Measurements from ENCODE around the gene ELAC2.

ELAC2 gene, protein sequence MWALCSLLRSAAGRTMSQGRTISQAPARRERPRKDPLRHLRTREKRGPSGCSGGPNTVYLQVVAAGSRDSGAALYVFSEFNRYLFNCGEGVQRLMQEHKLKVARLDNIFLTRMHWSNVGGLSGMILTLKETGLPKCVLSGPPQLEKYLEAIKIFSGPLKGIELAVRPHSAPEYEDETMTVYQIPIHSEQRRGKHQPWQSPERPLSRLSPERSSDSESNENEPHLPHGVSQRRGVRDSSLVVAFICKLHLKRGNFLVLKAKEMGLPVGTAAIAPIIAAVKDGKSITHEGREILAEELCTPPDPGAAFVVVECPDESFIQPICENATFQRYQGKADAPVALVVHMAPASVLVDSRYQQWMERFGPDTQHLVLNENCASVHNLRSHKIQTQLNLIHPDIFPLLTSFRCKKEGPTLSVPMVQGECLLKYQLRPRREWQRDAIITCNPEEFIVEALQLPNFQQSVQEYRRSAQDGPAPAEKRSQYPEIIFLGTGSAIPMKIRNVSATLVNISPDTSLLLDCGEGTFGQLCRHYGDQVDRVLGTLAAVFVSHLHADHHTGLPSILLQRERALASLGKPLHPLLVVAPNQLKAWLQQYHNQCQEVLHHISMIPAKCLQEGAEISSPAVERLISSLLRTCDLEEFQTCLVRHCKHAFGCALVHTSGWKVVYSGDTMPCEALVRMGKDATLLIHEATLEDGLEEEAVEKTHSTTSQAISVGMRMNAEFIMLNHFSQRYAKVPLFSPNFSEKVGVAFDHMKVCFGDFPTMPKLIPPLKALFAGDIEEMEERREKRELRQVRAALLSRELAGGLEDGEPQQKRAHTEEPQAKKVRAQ

DNA sequence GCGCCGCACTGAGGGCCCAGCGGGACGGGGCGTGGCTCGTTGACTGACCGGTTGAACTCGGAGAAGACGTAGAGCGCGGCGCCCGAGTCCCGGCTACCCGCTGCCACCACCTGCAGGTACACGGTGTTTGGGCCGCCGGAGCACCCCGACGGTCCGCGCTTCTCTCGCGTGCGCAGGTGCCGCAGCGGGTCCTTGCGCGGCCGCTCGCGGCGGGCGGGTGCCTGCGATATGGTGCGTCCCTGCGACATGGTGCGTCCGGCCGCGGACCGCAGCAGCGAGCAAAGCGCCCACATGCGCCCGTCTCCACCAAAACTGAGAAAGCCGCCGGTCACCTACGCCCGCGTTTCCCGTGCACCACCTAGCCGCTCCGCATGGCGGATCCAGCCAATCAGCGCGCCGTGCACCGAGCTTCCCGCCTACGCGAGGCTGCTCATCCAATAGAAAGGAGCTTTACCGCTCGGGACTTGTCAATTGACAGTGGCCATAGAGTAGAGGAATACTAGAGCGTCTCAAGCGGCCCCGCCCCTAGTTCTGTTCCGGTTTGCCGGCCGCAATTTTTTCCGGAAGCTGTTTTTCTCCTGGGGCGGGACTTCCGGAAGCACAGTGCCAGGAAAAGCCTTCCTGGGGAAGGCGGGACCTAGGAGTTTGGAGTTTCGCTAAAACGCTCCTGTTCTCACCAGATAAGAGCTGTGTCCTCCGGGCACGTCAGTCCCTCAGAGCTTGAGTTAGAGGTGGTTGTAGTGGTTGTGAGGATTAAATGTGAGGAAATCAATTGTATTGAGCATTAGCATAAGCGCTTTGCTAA, at the start of gene ELAC2:
Gene ELAC2 (minus strand): TSS at position 373 of the 805 bp plus-strand sequence. CDS start 80 bp downstream, at position 293.
- peak; percentile 99 for DNase-seq

DNA sequence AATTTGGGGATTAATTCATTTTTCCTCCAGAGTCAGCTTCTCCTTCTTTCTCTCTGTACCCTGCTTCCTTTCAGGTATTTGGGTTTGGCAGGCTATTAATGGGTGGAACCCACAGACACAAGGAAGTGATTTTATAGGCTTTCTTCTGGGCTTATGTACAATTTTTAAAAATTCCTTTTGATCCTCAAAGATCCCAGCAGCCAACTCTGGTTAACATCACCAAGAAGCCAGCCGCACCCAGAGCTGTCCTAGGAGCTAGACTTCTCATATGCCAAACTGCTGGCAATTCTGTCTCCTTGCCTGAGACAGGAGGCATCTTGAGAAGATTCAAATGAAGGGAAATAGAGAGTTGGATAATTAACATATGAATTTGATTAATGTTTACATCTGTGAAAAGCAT, 47.2 kb upstream of the ELAC2 start:
- no peak for DNase-seq

DNA sequence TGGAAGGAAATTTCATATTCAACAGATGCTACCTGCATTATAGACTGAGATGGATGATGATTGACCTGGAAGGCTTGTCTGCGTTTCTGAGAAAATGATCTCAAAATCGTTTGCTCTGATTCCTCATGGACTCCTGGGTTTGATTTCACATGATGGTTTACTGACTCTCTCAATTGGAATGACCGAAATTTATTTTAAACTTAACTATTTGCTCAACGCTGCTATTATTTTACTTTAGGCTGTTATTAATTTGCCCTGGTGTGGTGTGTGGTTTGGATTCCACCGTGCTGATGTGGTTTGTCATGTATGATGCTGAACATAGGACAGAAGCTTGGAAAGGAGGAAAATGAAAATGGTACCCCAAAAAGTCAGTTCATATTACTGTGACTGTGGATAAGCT, 37.3 kb upstream of the ELAC2 start:
- no peak for DNase-seq

DNA sequence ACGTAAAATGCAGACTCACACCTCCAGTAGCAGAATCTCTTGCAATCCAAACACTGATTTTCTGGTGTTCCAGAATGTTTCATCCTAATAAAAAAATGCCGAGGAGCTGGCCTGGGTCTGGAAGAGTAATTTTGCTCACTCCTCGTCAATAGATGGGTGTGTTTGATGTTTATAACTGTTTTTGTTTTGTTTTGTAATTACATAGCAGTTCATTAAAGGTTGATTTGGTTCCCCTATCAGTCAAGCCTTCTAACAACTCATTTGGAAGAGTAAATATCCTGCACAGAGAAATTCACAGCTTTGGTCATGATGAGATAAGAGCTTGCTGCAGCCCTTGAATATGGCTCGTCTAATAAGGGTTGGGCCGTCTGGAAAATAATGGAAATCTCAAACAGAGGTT, 36.8 kb upstream of the ELAC2 start:
- no peak for DNase-seq

DNA sequence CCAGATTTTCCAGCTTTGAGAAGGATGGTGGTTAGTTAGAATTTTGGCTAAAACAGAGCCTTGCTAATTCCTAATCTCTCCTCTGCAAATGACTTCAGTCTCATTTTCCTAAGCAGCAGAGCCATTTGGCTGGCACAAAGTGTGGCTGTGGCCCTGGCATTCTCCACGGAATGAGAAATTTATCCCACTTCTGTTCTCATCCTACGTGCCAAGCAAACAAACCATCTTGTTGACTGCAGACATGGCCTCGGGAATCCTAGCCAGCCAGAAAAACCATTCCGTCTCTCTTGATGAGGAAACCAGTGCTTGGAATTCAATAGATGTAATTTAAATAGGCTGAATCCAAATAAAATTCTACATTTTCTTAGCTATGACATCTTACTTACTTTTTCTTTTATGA, 34.1 kb upstream of the ELAC2 start:
- DNase-seq, result no peak

DNA sequence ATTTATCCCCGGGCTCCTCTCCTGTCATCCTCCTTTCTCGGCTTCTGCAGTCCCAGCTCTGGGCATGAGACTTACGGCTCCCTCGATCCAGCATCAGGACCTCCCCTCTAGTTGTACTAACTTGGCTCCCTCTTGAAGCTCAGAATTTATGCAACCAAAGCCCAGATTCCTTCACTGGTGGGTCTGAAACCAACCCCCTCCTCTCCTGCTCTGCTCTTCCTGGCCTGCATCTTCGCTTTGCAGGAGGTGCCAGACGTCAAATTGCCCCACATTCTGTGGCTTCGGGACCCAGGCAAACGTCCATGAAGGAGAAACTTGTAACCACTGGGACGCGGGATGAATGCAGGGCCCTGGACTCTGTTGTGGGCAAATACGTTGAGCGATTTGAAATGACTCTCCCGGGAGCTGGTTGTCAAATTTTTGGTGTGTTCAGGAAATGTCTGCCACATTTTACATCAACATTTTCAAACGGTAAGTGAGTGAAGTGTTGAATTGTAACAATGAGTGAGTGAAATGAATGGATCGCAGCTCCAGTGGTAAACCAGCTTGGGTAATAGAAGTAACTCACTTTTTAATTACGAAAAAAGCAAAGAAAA, 29.3 kb upstream of the ELAC2 start:
- no peak for DNase-seq

DNA sequence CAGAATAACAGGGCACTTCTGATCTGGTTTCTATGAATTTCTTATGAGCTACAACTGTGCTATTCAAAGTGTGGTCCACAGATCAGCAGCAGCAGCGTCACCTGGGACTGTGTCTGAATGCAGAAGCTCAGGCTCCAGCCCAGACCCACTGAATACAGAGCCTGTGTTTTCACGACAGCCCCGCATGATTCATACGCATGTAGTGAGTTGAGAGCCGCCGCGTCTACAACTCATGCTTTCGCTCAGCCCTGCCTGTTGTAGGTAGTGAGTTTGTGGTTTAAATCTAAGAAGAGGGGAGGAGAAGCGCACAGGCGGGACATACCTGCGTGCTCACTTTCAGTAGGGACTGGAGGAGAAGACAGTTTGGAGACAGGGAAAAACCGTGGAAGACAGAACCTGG, 28.5 kb upstream of the ELAC2 start:
- DNase-seq, result no peak

DNA sequence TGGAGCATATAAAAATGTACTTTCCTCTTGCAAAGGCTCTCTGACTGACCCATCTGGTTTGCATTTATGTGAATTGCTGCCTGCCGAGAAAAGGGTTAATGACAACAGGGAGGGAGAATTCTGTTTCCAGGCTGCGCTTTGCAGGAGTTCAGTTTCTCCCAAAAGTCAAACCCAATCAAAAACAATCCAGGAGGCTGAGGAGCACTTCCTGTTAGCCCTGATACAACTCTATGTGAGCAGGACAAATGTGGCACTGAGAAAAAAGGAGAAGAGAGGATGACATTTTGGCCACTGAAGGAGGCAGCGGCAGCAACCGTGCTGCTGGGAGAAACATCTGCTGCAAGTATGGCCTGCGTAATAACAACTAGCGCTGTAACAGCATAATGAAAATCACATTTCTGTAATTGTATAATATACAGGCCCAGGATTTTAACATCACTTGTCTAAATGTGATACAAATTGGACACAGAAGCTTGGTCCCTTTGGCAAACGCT, 26.8 kb upstream of the ELAC2 start:
- DNase-seq, result no peak

DNA sequence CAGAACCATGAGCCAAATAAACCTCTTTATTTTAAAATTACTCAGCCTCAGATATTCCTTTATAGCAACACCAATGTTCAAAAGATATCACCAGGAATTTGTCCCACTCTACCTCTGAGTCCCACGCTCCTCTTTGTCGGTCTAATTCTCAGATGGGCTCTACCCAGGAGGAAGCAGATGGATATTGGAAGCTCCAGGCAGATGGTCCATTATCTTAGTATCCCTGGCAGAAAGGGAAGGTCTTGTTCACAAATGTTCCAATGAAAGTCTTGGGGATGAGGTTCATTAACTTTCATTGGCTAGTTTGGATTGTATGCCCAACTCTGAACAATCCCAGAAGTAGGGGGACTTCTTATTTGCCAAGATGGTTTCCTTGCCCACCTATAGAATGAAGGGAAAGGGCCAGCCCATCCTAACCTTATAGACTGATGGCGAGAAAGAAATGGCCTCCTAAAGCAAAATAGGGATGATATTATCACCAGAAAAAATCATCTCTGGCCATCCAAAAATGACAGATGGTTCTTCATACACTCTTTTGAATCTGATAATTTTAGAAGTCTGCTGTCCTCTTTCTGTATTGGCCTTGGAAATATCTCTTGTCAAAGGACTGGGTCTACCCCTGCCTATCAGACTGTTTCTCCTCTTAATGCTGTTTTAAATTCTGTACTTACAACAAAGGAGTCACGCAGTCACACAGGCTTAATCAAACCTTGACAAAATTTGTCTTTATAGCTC, 21.3 kb upstream of the ELAC2 start:
- DNase-seq, result no peak

DNA sequence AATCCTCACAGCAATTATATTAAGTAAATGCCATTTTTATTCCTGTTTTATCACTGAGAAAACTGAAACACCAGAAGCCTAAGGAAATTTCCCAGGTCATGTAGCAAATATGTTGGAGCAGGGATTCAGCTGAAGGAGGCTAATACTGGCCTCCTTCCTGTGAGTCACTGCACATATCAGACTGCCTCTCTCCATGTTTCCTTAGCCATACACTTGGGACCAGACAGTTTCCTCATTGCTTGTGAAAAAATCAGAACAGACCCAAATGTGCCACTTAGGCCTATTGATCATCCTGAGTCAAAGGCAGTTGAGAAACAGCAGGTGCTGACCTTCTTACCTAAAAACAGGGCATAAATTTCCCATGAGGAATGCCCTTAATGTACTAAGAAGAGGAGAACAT, 18.9 kb upstream of the ELAC2 start:
- no peak for DNase-seq

DNA sequence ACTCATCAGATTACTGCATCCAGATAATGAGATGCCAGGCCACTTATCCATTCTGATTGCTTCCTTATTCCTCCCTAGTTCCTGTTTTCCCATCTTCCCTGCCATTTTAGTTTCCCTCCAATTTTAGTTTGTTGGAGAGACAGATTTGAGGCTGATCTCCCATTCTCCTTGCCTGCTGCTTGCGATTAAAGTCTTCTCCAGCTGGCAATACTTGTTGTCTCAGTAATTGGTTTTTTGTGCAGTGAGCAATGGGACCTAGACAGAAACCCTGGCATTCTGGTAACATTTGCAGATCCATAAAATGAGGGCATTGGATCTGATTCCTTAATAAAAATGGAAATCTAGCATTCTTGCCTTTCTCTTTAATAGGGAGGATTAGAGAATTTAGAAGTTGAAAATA, 17.6 kb upstream of the ELAC2 start:
- no peak for DNase-seq

DNA sequence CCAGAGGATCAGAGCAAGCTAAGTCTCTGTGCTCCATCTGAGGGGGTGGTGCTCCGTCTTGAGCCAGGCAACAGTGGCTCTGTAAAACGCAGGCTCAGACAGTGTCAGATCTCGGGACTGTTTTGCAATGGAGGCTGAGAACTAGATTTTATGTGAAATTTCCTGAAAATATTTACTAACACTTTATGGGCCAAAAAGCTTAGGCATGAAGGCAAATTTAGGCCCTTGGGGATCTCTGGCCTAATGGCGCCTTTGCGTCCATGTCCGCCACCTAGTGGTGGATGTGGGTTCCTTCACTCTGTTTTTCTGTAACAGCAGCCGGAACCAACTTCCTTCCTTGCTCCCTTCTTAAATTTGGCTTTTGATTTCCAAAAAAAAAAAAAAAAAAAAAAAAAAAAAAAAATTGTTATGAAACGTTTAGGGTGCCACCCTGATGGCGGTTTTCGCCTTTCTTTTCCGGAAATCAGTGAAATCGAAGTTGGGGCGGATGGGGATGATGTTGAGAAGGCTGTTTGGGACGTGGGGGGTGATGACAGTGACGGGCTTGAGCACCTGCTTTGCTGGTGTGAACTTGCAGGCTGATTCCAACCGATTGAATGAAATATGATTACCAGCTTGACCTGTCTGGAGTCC, 14.0 kb upstream of the ELAC2 start:
- DNase-seq, result peak; percentile 64

DNA sequence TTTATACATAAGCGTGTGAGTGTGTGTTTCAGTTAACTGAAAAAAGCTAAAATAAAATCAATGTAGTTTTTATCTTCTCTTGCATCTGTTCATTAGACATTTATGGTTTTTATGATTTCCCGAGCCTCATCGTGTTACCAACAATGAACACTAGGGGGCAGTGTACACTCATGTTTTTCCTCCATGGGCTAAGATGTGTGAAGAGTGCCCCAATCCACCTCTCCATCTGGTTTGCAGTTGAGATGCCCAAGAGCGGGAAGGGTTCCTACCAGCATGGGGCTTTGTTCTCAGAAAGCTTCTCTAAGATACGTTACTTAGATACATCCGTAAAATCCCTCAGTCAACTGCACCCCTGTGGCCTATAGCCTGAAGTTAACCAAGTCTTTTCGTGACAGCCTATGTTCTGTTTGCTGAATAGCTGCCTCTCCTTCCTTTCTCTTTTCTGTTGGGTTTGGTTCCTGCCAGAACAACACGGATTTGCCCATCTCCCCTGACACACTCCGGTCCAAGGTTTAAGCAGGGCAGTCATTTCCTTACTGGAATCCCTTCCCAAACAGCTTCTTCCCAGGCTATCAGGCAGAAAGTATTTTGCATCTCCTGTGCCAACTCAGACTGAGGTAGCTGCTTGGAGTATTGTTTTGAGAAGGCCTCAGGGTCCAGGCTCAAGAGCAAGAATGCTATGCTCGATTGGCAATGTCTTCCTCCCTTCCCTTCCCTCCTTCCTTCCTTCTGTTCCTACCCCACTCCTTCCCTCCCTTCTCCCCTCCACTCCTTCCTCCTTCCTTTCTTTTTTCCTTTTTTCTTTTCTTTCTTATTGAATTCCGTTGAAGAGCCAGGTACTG, 12.9 kb upstream of the ELAC2 start:
- DNase-seq, result peak; percentile 68

DNA sequence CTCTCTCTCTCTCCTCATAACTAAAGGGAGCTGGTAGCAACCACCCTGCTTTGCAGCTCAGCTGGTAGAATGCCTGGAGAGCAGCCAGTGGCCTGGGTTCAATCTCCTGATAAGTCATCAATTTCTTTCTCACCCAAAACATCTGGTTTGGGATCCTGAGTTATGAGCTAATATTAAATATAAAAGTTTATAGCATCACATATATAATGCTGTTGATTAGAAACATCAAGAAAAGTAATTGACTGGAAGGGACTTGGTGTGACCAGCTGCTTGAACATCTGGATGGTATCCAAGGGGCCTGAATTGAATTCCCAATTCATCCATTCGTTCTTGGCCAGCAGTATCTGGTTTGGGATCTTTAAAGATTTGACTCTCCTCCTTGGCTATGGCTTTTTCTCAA, 12.2 kb upstream of the ELAC2 start:
- DNase-seq, result no peak

DNA sequence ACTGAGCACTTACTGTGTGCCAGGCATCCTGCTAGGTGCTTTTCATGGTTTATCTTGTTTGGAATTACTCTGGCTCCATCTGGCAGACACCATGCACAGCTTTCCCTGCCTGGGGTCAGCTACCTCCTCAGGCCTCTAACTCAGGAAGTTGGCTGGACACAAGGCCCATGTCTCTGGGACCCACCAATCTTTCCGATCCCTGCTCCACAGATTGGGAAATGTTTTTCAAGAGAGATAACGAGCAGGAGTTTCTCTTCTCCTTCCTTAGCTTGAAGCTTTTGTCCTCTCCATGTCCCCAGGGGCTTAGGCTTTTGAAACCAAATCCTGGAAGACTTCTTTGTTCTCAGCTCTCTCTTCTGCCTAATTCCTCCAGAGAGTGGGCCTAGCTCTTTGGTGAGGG, 11.5 kb upstream of the ELAC2 start:
- no peak for DNase-seq

DNA sequence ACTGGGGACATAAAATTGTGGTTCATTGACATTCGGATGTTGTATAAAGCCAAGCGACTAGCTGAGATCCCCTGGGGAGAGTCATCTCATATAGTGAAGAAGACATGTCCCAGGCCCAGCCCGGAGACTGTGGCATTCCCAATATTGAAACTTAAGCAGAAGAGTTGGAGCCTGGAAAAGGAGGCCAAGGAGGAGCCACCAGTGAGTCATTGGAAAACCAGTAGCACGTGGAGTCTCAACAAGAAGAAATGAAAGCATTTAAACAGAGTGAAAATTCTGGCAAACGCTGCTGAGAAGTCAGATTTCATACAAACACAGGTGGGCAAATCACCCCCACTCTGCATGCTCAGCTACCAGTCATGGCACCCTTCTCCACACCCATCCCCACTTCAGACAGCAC, 9.4 kb upstream of the ELAC2 start:
- no peak for DNase-seq

DNA sequence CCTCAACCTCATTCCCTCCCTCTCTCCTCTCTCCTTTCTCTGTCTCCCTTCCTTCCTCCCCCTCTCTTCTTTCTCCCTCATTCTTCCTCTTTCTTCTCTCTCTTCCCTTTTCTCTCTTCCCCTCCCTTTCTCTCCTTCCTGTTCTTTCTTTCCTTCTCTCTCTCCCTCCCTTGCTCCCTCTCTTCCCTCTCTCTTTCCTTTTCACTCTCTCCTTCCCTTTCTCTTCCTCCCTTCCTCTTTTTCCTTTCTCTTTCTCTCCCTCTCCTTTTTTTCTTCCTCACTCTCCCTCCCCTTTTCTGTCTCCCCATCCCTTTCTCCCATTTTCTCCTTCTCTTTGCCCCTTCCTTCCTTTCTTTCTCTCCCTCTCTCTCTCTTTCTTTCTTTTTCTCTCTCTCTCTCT, 7.9 kb upstream of the ELAC2 start:
- no peak for DNase-seq

DNA sequence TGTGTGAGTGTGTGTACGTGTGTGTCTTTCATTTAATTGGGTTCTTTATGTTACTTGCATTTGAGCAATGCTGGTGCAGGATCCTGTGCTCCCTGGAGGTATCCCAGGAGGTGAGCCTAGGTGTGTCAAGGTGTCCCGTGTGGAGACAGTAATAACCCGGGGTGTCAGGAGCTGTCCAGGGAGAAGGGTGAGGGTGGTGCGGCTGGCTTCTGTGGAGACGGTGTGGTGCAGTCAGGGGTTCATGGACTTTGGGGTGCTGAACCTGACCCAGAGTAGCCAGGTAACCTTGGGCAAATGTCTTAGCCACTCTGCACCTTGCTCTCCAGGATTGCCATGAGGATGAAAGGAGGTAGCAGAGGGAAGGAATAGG, 7.4 kb upstream of the ELAC2 start:
- no peak for DNase-seq

DNA sequence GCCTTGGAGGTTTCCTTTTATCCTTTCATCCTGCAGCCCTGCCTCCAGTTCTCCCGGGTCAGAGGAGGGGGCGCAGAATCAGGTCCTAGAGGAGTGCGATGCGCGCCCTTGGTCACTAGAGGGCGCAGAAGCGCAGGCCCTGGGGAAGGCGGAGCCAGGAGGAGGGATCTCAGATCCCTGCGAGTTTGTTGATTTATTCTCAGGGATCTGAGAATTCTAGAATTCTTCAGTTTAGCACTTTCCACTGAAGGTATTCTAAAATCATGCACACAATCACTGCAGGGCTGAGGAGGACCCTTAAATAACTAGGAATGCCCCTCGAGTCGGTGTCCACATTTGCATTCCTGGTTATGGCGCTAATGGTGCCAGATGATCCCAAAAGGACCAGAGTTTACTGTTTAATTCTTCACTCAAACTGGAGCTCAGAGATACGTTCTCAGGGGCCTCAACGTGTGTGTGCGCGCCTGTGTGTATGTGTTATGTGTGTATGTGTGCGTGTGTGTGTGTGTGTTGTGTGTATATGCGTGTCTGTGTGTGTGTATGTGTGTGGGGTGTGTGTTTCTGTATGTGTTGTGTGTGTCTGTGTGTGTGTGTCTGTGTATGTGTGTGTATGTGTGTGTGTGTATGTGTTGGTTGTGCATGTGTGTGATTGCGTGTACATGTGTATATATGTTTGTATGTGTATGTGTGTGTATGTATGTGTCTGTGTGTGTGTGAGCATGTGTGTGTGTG, 6.9 kb upstream of the ELAC2 start:
- DNase-seq, result peak; percentile 70

DNA sequence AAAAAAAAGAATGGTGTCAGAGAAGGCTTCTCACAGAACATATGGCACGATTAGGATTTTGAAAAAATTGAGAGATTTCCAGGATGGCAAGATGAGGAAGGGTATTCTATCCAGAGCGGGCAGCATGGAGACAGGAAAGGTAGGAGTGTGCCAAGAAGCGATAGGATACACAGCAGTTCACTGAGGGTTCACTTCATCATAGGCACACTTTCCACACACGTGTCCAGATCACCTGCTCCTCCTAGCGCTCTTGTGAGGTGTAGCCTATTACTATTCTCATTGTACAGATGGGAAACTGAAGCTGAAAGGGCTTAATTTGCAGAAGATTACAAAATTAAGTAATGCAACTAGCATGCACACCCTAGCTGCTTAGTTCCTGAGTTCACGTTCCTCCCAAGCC, 6.2 kb upstream of the ELAC2 start:
- DNase-seq, result no peak

All from CD4-positive, alpha-beta T cell treated with Interleukin-10 for 1 hour (primary cell).